Astrocyte (in vitro differentiated cells and primary cell): ENCODE data around the gene APOBEC2.

Experiments
- CTCF ChIP-seq: IDR thresholded peaks from 2 replicates; pipeline ENCODE4 v1.5.1; 2011; ENCODE audit warnings: low read depth, mild to moderate bottlenecking, inconsistent platforms, low read length, moderate library complexity; ENCODE audit not compliant: insufficient read depth
- EZH2 ChIP-seq: IDR thresholded peaks from 2 replicates; pipeline ENCODE4 v1.6.1; 2012; ENCODE audit warnings: mild to moderate bottlenecking, low read length, inconsistent platforms; ENCODE audit not compliant: insufficient read depth

GRCh38 chr6:41038205-41038604 is 14.8 kb upstream of the APOBEC2 start:
- TF ChIP-seq EZH2 = no peak
- TF ChIP-seq CTCF = no peak
